Loucy (cell line): Measurements from ENCODE around the gene SHISA4.

Experiments
- CTCF ChIP-seq: fragments of 200-600 bp; sonication (generic); conservative IDR thresholded peaks from 2 replicates; pipeline ENCODE4 v1.5.1; 2014; ENCODE audit warnings: mild to moderate bottlenecking, antibody characterized with exemption, low read length
- EZH2phosphoT487 ChIP-seq: fragments of 200-600 bp; IDR thresholded peaks from 2 replicates; pipeline ENCODE4 v1.6.1; 2018; ENCODE audit warnings: antibody characterized with exemption, mild to moderate bottlenecking, moderate library complexity, borderline replicate concordance

DNA sequence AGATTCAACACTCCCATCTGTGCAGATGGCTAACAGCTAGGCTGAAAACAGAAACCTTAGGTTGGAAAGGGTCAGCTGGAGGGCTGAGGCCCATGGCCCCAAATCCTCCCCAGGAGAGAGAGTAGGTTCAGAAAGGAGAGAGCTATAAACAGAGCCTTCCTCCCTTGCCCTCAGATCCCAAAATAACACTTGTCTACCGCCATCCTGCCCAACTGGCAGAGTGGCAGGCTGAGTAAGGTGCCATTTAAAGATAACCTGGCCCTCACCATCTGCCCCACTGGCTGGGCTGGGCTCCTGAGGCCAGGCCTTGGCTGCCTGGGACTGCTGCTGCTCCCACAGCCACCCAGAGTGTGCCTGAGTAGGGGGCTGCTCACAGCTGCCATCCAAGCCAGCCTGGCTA lies 4.3 kb upstream of the SHISA4 start:
- TF ChIP-seq CTCF (no peak), EZH2phosphoT487 (no peak)
